ENCODE data around the gene TJP3.

The TJP3 gene

DNA sequence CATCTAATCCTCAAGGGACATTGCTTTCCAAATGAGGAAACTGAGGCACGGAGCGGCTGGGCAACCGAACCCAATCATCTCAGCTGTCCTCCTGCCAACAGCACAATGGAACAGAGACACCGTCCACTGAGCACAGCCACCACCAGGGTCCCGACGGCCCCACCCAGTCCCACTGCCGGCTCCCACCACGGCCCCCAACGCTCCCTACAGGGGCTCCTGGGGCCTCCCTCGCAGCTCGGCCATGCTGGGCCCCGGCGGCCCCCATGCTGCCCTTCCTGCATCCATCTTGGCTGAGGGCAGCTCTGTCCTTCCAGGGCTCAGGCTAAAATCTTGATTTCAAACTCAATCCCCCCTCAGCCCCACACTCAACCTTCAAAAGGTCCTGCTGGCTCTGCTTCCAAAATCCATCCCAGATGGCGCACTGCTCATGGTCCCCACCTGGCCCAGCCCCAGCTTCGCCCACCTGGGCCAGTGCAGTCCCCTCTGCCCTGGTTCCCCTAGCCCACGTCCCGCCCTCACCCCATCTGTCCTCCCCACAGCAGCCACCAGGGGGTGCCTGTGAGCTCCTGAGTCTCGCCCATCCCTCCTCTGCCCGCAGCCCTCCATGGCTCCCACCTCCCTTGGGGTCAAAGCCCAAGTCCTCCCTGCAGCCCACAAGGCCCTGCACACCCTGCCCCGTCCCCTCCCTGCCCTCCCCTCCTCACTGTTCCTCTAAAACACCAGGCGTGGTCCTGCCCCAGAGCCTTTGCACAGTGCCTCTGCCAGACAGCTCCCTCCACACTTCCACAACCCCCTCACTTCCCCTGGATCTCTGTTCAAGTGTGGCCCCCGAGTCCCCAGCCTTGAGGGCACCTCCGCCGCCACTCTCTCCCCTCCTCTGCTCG is 15.8 kb upstream of the TJP3 start:
- DNase-seq = no peak

DNA sequence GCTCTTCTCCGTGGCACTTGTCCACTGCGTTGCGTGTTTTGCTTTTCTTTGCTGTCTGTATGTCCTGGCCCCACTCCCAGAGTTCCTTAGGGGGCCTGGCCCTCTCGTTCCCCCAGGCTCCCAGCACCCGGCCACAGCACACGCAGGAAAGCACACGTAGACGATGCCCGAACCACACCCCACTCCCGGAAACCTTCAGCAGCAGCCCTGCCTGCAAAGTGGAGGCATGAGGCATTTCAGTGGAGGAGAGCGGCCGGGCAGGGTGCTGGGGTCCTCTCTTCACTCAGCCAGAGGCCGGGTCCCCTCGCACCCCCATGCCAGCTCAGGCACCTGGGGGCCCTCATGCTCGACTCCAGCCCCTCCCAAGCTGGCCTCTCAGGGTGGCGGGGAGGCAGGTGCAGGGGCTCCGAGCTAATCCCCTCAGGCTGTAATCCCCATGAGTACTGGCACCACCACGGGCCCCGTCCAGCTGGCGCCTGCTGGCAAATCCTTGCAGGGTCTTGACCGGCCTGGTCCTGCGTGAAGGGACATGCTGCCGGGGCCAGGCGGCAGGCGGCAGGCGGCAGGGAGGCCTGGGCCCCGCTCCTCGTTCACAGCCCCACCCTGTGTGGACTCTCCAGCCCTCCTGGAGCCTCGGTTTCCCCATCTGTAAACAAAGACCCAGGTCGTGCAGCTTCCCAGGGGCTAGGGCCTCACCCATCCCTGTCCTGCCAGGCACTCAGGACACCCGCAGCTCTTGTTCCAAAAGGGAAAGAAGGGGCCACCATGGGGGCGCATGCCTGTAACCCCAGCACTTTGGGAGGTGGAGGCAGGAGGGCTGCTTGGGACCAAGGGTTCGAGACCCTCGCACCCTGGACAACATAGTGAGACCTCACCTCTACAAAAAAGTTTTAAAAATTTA is 14.9 kb upstream of the TJP3 start:
- no peak for DNase-seq

DNA sequence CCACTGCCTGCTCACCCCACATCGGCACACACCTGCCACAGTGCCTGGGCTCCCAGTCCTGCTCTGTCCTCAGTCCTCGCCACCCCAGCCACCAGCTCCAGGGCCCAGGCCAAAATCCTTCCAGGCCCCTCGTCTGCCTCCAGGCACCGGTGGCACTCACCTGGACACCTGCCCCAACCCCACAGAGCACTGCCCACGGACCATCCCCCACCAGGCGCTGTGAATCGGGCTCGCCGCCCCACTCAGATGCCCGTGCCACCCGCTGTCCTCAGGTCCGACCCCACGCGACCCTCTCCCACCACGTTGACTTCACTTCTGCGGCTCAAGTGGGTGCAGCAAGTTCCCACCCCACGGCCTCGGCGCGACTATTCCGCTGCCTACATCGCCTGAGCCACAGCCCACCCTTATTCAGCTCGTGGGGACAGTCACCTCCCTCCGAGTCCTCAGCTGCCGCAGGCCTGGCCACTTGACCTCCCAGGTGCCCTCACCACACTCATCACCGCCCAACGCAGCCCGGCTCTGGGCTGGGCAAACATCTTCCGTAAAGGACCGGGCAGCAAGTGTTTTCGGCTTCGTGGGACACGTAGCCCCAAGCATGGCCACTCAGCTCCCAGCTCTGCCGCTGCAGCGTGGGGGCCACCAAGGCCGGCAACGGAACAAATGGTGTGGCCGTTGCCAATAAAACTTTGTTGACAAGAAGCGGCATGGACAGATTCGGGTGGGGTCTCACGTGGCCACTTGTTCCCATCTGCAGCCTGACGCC is 13.6 kb upstream of the TJP3 start:
- DNase-seq = no peak

DNA sequence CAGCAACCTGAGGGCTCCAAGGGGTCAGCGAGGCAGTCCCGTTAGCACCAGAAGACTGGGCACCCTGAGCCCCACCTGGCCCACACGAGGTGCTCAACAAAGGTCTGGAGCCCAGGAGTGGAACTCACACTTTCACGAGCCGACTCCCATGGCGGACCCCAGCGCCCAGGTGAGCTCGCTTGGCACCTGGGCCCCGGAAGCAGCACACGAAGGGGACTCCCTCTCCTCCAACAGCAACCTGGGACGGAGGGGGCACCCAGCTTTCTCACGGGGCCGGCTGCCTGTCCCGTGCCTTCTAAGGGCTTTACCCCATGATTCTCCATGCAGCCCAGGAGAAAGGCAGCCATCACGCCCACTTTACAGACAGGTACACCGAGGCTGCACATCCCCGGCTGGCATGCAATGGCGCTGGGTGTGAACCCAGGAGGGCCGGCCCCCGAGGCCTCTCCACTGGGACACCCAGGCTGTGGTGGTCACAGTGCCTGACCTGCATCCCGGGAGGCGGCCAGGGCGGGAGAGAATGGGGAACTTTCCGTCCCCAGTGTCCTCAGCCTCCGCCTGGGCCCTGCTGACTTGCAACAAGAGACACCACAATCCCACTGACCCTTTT is 13.0 kb upstream of the TJP3 start:
- no peak for DNase-seq

DNA sequence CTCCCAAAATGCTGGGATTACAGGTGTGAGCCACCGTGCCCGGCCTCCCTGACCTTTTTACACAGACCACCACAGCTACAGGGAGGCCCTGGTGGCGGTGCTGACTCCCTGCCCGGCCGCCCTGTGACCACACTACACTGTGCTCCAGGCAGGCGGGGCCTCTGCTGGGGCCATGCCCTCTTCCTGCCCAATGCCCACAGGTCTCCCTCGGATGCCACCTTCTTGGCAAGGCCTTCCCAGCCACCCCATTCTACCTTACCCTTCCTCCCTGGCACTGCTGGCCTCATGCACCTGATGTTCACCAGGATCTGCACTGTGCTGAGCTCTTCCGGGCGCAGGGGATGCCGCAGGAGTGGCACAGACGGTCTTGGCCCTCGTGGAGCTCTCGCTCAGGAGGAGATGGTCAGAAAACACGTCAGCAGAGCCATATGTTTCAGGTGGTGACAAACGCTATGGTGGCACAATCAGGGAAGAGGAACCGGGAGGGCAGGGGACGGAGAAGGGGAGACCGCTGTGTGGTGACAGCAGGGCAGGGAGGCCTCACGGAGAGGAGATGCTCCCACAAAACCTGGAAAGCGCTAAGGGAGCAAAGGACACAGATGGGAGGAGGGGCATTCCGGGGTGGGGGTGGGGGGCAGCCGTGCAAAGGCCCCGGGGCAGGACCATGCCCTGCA is 12.1 kb upstream of the TJP3 start:
- DNase-seq = no peak

DNA sequence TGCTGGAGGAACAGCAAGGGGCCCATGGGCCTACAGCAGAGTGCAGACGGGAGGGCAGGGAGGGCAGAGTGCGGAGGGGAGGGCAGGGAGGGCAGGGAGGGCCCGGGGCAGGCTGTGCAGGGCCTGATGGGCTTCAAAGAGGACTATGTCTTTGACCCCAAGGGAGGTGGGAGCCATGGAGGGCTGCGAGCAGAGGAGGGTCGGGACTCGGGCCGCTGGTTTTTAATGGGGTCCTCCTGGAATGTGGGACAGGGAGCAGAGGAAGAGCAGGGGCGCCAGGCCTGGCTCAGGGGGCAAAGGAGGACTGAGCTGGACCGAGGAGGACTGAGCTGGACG is 11.6 kb upstream of the TJP3 start:
- DNase-seq = no peak

DNA sequence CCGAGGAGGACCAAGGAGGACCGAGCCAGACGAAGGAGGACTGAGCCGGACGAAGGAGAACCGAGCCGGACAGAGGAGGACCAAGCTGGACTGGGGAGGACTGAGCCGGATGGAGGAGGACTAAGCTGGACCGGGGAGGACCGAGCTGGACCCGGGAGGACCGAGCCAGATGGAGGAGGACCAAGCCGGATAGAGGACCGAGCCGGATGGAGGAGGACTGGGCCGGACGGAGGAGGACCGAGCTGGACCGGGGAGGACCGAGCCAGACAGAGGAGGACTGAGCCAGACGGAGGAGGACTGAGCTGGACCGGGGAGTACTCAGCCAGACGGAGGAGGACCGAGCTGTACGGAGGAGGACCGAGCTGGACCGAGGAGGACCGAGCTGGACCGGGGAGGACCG is 11.1 kb upstream of the TJP3 start:
- no peak for DNase-seq

DNA sequence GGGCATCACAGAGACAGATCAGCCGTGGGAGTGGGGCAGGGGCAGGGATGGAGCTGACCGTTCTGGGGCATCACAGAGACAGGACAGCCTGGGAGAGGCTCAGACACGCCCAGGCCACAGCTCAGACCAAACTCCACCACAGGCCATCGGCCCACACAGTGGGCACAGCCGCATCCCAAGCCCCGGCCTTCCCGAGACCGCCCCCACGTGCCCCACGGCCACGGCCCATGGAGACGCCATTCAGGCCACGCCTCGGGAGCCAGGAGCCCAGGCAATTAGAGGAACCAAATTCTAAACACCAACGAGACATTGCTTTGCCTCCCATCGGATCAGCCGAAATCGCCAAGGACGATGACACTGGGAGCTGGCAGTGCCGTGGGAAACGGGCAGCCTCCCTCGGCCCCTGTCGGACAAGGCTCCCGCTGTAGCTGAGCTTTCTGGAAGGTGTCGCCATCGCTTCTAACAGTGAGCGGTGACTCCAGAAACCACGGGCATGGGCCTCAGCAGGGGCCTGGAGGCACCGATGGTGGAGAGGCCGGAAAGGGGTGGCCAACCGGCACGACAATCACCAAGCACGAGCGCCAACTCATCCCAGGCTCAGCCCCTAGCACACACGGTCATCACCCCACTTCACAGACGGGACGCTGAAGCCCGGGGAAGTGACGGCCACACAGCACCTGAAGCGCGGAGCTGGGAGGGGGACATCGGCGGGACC is 10.4 kb upstream of the TJP3 start:
- no peak for DNase-seq

DNA sequence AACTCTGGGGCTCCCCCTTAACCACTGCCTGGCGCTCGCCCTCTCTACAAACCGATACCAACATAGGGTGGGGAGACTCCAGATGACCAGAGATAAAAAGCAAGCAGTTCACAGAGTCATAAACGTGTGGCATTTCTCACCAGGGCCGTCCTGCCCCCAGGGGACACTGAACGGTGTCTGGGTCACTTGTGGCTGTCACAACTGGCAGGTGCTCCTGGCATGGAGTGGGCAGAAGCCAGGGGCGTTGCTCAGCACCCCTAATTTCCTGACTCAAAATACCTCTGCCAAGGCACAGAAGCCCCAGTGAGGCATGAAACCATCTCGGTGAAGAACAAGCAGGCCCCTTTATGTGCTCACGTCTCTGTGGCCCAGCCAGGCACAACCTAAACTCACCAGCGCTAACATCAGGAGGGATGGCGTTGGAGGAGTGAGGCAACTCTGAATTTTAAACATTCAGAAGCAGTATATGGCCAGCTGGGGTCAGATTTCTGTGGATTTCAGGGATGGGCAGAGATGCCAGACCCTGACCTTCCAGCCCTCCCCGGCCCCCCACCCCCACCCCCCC is 9.7 kb upstream of the TJP3 start:
- DNase-seq = no peak

DNA sequence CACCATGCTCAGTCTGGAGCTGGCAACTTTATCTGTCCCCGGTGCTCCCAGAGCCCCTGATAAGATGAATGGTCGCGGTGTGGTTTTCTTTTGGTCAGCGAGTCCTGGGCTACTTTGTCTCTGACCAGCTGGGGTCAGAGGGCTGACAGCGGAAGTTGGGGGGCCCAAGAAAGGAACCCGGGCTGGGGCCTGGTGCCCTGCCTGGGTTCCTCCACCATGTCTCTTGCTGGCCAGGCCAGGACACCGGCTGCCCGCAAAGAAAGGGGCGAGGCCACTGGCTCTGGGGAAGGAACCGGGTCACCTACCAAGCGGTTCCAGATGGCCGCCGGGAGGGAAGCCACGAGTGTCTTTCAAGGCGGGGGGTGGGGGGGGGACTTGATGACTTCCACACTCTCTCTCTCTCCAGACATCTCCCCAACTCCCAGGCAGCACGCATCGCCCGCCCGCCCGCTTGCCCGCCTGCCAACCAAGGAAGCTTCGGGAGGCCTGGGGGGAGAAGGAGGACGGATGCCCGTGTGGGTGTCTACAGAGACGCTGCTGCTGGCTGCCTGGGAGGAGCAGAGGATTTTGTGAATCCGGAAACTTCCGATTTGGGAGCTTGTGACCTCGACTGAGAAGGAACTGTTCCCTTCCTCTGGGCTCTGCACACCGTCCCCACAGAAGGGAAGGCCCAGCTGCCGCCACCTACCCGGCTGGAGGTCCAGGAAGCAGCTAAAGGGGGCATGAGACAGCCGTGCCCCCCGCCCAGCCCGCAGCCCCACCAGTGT is 9.0 kb upstream of the TJP3 start:
- DNase-seq = peak; percentile 42

DNA sequence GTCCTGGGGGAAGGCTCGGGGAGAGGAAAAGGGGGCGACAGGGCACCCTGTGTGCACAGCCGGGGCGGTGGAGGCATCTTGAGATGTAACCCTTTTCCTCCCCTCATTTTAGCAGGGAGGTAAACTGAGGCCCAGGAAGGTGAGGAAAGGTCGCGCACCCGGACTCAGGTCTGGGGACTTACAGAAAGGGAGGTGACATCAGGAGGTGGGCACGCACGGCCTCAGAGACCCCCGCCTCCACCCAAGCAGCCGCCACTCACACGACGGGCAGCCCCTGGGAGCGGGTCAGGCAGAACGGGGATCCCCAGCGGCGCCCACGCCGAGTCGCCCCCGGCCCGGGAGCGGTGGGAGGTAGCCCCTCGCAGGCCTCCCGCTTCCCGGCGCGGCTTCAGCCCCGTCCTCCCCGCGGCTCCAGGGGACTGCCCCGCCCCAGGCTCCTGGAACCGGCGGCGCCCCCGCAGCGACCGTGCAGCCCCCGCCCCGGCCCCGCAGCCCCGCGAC is 8.4 kb upstream of the TJP3 start:
- no peak for DNase-seq

DNA sequence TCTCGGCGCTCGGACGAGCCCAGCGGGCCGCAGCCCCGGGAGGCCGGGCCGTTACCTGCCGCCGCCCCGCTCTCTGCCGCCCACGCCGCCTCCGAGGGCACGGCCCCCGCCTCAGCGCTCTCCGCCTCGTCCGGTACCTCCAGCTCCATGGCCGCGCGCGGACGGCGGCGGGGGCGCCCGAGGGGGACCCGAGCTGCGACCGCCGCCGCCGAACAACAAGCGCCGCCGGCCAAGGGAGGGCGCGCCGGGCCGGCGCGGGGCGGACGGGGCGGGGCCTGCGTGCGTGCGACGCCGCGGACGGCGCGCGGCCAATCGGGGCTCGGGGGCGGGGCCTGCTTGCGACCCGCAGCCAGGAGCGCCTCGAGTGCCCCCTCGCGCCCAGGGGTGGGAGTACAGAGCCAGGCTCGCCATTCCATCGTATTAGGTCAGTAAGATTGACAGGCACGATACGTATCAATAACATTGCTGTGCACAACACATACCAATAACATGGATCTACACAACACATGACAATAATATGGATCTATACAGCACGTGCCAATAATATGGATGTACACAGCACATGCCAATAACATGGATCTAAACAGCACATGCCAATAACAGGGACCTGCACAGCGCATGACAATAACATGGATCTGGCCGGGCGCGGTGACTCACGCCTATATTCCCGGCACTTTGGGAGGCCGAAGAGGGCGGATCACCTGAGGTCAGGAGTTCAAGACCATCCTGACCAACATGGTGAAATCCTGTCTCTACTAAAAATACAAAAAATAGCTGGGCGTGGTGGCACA is 7.7 kb upstream of the TJP3 start, which contains the start of gene PIP5K1C:
Gene PIP5K1C (minus strand): TSS at position 227 of the 791 bp plus-strand sequence. CDS start 78 bp downstream, at position 149.
- peak; percentile 89 for DNase-seq

DNA sequence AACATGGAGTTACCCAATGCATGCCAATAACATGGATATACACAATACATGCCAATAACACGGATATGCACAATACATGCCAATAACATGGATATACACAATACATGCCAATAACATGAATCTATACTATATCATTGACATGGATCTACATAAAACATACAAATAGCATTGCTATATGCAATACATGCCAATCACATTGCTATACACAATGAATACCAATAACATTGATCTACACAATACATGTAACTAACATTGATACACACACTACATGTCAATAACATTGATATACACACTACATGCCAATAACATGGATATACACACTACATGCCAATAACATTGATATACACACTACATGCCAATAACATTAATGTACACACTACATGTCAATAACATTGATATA is 7.0 kb upstream of the TJP3 start:
- no peak for DNase-seq

DNA sequence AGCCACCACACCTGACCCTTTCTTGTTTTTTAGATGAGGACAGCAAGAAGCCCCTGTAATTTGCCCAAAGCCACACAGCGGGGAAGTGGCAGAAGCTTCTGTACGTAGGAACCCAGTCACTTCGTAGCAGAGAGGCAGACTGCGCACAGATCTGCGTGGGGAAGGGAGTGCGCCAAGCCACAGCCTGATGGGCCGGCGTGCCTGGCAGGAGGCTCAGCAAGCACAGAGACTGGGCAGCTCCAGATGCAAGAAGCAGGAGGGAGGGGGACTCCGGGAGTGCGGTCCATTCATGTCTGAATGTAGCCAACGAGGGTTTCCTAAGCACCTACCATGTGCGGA is 347 bp upstream of the TJP3 start:
- DNase-seq = no peak

DNA sequence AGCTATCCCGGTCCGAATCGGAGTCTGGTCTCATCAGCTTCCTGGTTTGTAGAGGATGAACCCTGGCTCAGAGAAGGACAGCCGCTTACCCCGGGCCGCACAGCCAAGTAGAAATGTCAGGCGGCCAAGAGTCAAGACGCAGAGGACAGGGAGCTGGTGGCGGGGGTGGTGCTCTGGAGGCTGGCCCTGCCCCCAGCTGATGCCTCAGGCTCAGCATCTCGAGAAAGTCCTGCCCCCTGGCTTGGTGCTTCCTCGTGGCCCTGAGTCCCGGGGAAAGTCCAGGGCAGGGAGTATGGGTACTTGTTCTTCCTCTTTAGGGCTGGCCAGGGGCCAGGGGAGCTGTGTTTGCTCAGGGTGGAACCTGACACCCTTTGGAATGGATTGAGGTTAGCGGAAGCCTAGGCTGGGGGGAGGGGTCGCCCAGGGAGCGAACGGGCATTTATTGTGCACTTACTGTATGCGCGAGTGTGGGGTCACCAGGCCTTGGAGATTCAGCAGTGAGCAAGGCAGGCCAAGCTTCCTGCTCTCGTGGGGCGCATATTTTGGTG is 2.2 kb downstream of the TJP3 start:
- DNase-seq = peak; percentile 79

DNA sequence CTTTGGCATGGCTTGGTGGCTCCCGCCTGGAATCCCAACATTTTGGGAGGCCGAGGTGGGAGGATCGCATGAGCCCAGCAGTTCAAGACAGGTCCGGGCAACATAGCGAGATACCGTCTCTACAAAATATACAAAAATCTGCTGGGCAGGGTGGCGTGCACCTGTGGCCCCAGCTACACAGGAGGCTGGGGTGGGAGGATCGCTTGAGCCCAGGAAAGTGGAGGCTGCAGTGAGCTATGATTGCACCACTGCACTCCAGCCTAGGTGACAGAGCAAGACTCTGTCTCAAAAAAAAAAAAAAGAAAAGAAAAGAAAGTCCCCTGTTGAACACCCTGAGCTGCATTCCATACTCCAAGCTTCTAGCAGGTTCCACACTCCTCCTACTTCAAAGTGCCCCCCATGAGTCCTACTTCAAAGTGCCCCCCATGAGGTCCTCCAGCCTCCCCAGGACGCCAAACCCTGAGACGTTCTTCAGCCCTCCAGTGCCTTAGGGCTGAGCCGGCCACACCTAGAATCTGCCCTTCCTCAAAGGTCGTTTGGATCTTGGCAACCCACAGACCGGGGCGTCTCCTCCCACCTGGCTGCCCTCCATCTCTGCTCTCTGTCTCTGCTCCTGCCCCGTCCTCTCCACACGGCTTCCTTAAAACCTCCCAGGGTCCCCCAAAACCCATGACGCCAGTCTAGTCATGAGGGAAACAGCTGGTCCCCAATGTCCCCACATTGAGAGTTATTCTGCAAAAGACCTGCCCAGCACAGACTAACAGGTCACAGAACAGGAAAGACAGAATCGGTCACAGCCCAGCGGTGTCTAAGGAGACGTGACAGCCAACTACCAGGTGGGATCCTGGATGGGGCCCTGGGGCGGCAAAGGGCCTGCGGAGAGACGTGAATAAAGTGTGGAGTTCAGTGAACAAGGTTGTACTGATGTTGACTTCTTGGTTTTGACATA is 4.8 kb downstream of the TJP3 start:
- no peak for DNase-seq

DNA sequence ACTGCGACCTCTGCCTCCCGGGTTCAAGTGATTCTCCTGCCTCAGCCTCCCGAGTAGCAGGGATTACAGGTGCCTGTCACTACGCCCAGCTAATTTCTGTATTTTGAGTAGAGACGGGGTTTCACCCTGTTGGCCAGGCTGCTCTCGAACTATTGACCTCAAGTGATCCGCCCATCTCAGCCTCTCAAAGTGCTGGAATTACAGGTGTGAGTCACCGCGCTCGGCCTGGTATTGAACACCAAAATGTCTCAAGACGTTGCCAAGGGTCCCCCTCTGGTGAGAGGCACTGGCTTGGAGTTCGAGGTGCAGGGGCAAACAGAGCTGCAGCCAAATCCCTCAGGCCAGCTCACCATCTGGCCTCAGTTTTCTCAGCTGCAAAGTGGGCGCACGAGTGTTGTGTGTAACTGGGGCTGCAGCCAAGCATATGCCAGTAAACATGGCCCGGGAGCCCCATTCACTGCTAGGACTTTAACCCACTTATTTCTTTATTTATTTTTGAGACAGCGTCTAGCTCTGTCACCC is 8.0 kb downstream of the TJP3 start:
- DNase-seq = no peak

DNA sequence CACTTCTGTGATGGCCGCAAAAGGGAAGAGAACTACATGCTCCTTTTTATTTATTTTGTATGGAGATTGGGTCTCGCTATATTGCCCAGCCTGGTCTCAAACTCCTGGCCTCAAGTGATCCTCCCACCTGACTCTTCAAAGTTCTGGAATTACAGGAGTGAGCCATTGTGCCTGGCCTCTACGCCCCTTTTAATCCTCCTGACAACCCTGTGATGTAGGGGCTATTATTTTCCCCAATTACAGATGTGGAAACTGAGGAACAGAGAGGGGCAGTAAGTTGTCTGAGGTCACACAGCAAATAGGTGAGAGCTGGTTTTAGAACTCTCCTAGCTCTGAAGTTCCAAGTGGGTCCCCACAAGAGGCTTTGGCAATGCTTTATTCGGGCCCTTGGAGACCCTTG is 11.7 kb downstream of the TJP3 start:
- no peak for DNase-seq
